ENCODE measurements around the gene SBF1. TPM values are rescaled to one million over a fixed set of nuclear protein-coding genes. Genes with fewer than 3 reads are reported as not detected.

Gene SBF1
- total and polyA plus RNA-seq, 2 donors (not counting 1 experiment from before 2014, with no cell fraction given) = 110 to 254 TPM

GRCh38 chr22:50441428-50441993, 33.3 kb downstream of the SBF1 start:
- H3K4me2 ChIP-seq (replicated peaks; ENCODE audit: low read depth, low read length, poor library complexity, severe bottlenecking) = no peak overlapping the region
- no peaks in the 10 kb centered on the region for H3K27me3 Mint-ChIP-seq
- no peaks in the 10 kb centered on the region for H3K9me3 Mint-ChIP-seq (ENCODE audit: insufficient read depth)
- H3K4me1 ChIP-seq (ENCODE audit: control insufficient read depth in 2 of 2, insufficient read depth in 2 of 2, low read length in 2 of 2) = peaks cover 10 to 16% of the 10 kb centered on the region in 2 donors
- H3K9ac ChIP-seq (ENCODE audit: low read length) = no peak overlapping the region
- intact Hi-C loops (cut with micrococcal nuclease) = no loop called here
- 91% methylated on average over 17 of the region's 17 CpGs for WGBS (ENCODE audit: insufficient coverage)
- H2AFZ ChIP-seq (ENCODE audit: insufficient read depth, low read depth, low read length, poor library complexity, severe bottlenecking) = no peak overlapping the region
- H3K4me3 ChIP-seq (ENCODE audit: control extremely low read depth in 1 of 5, extremely low read depth in 1 of 5, insufficient read depth in 1 of 5, low read depth in 2 of 5, low read length in 4 of 5) = no peak overlapping the region
- H3K27ac ChIP-seq (ENCODE audit: low read length in 2 of 2) = no peak overlapping the region
- no peaks in the 10 kb centered on the region for H3K27me3 ChIP-seq (replicated peaks in 1 of 4; ENCODE audit: control extremely low read depth in 1 of 4, control insufficient read depth in 3 of 4, insufficient read depth in 4 of 4, low read length in 3 of 4)
- ChIA-PET POLR2A (interaction anchor here (0.9 kb wide), 1 partner anchor 60 kb away, joined by 3 read pairs; no protein-coding TSS in a partner anchor), CTCF (interaction anchor here (1.2 to 1.4 kb wide), 2 partner anchors 9 to 179 kb away, joined by 3 to 5 read pairs; no protein-coding TSS in a partner anchor)
- H3K36me3 ChIP-seq (replicated peaks in 1 of 2; ENCODE audit: control extremely low read depth in 1 of 2, control insufficient read depth in 1 of 2, extremely low read depth in 1 of 2, insufficient read depth in 2 of 2, low read length in 1 of 2) = peaks cover 0 to 51% of the 10 kb centered on the region in 2 experiments
- peak overlapping the region; percentile 61 for H3K27ac Mint-ChIP-seq
- DNase-seq = no peak
- no peaks in the 10 kb centered on the region for H3K79me2 ChIP-seq (ENCODE audit: control insufficient read depth, insufficient read depth, low read length)
- no peaks in the 10 kb centered on the region for H3K9me3 ChIP-seq (ENCODE audit: control extremely low read depth in 1 of 3, control insufficient read depth in 2 of 3, insufficient read depth in 1 of 3, low read length in 2 of 3)
- TF ChIP-seq CTCF (IDR thresholded peaks at IDR 0.05) (no peak), EZH2 (IDR thresholded peaks at IDR 0.05; ENCODE audit: borderline replicate concordance, insufficient read depth, low read depth, low read length, poor library complexity, severe bottlenecking) (no peak)
- peaks cover 13% of the 10 kb centered on the region for H4K20me1 ChIP-seq (ENCODE audit: control insufficient read depth, insufficient read depth, low read length, poor library complexity, severe bottlenecking)
- no peak for ATAC-seq (ENCODE audit: low read depth)
- H3K4me1 Mint-ChIP-seq = peaks cover 16% of the 10 kb centered on the region
- H3K4me3 Mint-ChIP-seq = no peak overlapping the region

GRCh38 chr22:50440544-50441249, 34.1 kb downstream of the SBF1 start:
- H3K27ac Mint-ChIP-seq = no peak overlapping the region
- intact Hi-C loops (cut with micrococcal nuclease) = no loop called here
- Histone ChIP-seq H4K20me1 (ENCODE audit: control insufficient read depth, insufficient read depth, low read length, poor library complexity, severe bottlenecking) (peaks cover 8% of the 10 kb centered on the region), H3K9me3 (ENCODE audit: control extremely low read depth in 1 of 3, control insufficient read depth in 2 of 3, insufficient read depth in 1 of 3, low read length in 2 of 3) (no peaks in the 10 kb centered on the region), H3K79me2 (ENCODE audit: control insufficient read depth, insufficient read depth, low read length) (no peaks in the 10 kb centered on the region), H3K4me2 (replicated peaks; ENCODE audit: low read depth, low read length, poor library complexity, severe bottlenecking) (no peak overlapping the region), H3K9ac (ENCODE audit: low read length) (no peak overlapping the region), H3K36me3 (replicated peaks in 1 of 2; ENCODE audit: control extremely low read depth in 1 of 2, control insufficient read depth in 1 of 2, extremely low read depth in 1 of 2, insufficient read depth in 2 of 2, low read length in 1 of 2) (peaks cover 0 to 46% of the 10 kb centered on the region in 2 experiments), H3K27ac (ENCODE audit: low read length in 2 of 2) (no peak overlapping the region), H3K4me3 (ENCODE audit: control extremely low read depth in 1 of 5, extremely low read depth in 1 of 5, insufficient read depth in 1 of 5, low read depth in 2 of 5, low read length in 4 of 5) (no peak overlapping the region), H3K27me3 (replicated peaks in 1 of 4; ENCODE audit: control extremely low read depth in 1 of 4, control insufficient read depth in 3 of 4, insufficient read depth in 4 of 4, low read length in 3 of 4) (no peaks in the 10 kb centered on the region), H3K4me1 (ENCODE audit: control insufficient read depth in 2 of 2, insufficient read depth in 2 of 2, low read length in 2 of 2) (peaks cover 8% of the 10 kb centered on the region in 2 donors), H2AFZ (ENCODE audit: insufficient read depth, low read depth, low read length, poor library complexity, severe bottlenecking) (no peak overlapping the region)
- H3K27me3 Mint-ChIP-seq = no peaks in the 10 kb centered on the region
- peaks cover 13% of the 10 kb centered on the region for H3K4me1 Mint-ChIP-seq
- TF ChIP-seq CTCF (IDR thresholded peaks at IDR 0.05) = no peak
- no peak for TF ChIP-seq EZH2 (IDR thresholded peaks at IDR 0.05; ENCODE audit: borderline replicate concordance, insufficient read depth, low read depth, low read length, poor library complexity, severe bottlenecking)
- CTCF ChIA-PET = interaction anchor here (0.6 to 1.4 kb wide), 4 partner anchors 9 to 201 kb away, joined by 3 to 5 read pairs (median 4); partner anchors contain the start of gene SCO2
- no peaks in the 10 kb centered on the region for H3K9me3 Mint-ChIP-seq (ENCODE audit: insufficient read depth)
- 92% methylated on average over 25 of the region's 26 CpGs for WGBS (ENCODE audit: insufficient coverage)
- DNase-seq (no peak), ATAC-seq (ENCODE audit: low read depth) (no peak)
- no peak overlapping the region for H3K4me3 Mint-ChIP-seq
- POLR2A ChIA-PET = no interaction called here

Measured in B cell (primary cell).